ENCODE data around the gene DALRD3. TPM values are rescaled to one million over a fixed set of nuclear protein-coding genes. Genes with fewer than 3 reads are reported as not detected.

DALRD3 gene
- total and polyA plus RNA-seq, 9 donors, result 21.1 to 74.9 (median 27.5) TPM

GRCh38 chr3:49001155-49001554 lies 17.2 kb downstream of the DALRD3 start:
- H3K9me3 ChIP-seq, result no peaks in the 10 kb centered on the region
- H3K4me3 ChIP-seq, result no peak overlapping the region
- H3K4me1 ChIP-seq (ENCODE audit: insufficient read depth), result peaks cover 3% of the 10 kb centered on the region
- no peak for TF ChIP-seq EP300 (IDR thresholded peaks at IDR 0.05)
- TF ChIP-seq CTCF (IDR thresholded peaks at IDR 0.05), result no peak
- TF ChIP-seq POLR2A (IDR thresholded peaks at IDR 0.05), result no peak
- intact Hi-C loops (cut with DNase I), result no loop called here
- no peak overlapping the region for H3K27ac ChIP-seq
- no peak for DNase-seq
- H3K36me3 ChIP-seq, result no peaks in the 10 kb centered on the region
- H3K27me3 ChIP-seq, result no peaks in the 10 kb centered on the region
- WGBS, 3 donors, result 85 to 88% (median 87%) methylated on average over 6 of the region's 6 CpGs

- DNase-seq, result no peak
- 78 to 85% (median 84%) methylated on average over 8 of the region's 8 CpGs for WGBS, 3 donors
- intact Hi-C loops (cut with DNase I), result loop anchor here in 1 of 4 donors (10.0 kb wide), 1 partner anchor 446 kb away; no protein-coding TSS in a partner anchor
- H3K4me3 ChIP-seq, result no peak overlapping the region
- no peaks in the 10 kb centered on the region for H3K9me3 ChIP-seq
- no peaks in the 10 kb centered on the region for H3K36me3 ChIP-seq
- H3K4me1 ChIP-seq (ENCODE audit: insufficient read depth), result no peaks in the 10 kb centered on the region
- no peak overlapping the region for H3K27ac ChIP-seq
- H3K27me3 ChIP-seq, result no peaks in the 10 kb centered on the region
- TF ChIP-seq POLR2A (IDR thresholded peaks at IDR 0.05) (no peak), EP300 (IDR thresholded peaks at IDR 0.05) (no peak), CTCF (IDR thresholded peaks at IDR 0.05) (no peak)
Observed at GRCh38 chr3:48999085-48999858, 19.1 kb downstream of the DALRD3 start.

GRCh38 chr3:48997714-48998637 lies 20.4 kb downstream of the DALRD3 start:
- Histone ChIP-seq H3K27me3 (no peaks in the 10 kb centered on the region), H3K4me1 (ENCODE audit: insufficient read depth) (no peaks in the 10 kb centered on the region), H3K36me3 (no peaks in the 10 kb centered on the region), H3K9me3 (no peaks in the 10 kb centered on the region), H3K27ac (no peak overlapping the region), H3K4me3 (no peak overlapping the region)
- peak in 1 of 5 donors; percentile 26 for DNase-seq
- intact Hi-C loops (cut with DNase I), result loop anchor here in 1 of 4 donors (10.0 kb wide), 1 partner anchor 447 kb away; no protein-coding TSS in a partner anchor
- TF ChIP-seq POLR2A (IDR thresholded peaks at IDR 0.05) (no peak), EP300 (IDR thresholded peaks at IDR 0.05) (no peak), CTCF (IDR thresholded peaks at IDR 0.05) (no peak)
- WGBS, 3 donors, result 71 to 77% (median 77%) methylated on average over 20 of the region's 20 CpGs

- no peaks in the 10 kb centered on the region for H3K4me1 ChIP-seq (ENCODE audit: insufficient read depth)
- no peaks in the 10 kb centered on the region for H3K9me3 ChIP-seq
- H3K27me3 ChIP-seq, result no peaks in the 10 kb centered on the region
- no peak for TF ChIP-seq EP300 (IDR thresholded peaks at IDR 0.05)
- TF ChIP-seq POLR2A (IDR thresholded peaks at IDR 0.05), result no peak
- no peak for TF ChIP-seq CTCF (IDR thresholded peaks at IDR 0.05)
- H3K4me3 ChIP-seq, result no peak overlapping the region
- 81 to 89% (median 82%) methylated on average over 8 of the region's 8 CpGs for WGBS, 3 donors
- no peak overlapping the region for H3K27ac ChIP-seq
- H3K36me3 ChIP-seq, result no peaks in the 10 kb centered on the region
- intact Hi-C loops (cut with DNase I), result loop anchor here in 1 of 4 donors (10.0 kb wide), 1 partner anchor 448 kb away; no protein-coding TSS in a partner anchor
- peak in 1 of 5 donors; percentile 27 for DNase-seq
Observed at GRCh38 chr3:48997102-48997635, 21.2 kb downstream of the DALRD3 start.

All from ovary (tissue), 9 donors.